Activated naive CD8-positive, alpha-beta T cell treated with anti-CD3 and anti-CD28 coated beads, Interleukin-2, amount 50 U/mL, for 24 hours (primary cell): ENCODE results near the gene SYNC.
"Not testable (repeated sequence)": the region's sequence is repeated elsewhere in the genome, so short reads cannot be mapped to it uniquely, and the experiment has no call there.

ENCODE experiments used
- ATAC-seq: fragments of 150-1000 bp; cut with Tn5 transposase; one replicate; pipeline ENCODE4 v1.10.0; 2021
- DNase-seq: peaks from one replicate; pipeline ENCODE4 v3.0.0; 2021
- H3K27ac Mint-ChIP-seq: one replicate; pipeline ENCODE4 v1.8.0; 2021; ENCODE audit warnings: mild to moderate bottlenecking, mixed read lengths
- H3K27me3 Mint-ChIP-seq: one replicate; pipeline ENCODE4 v1.8.0; 2021; ENCODE audit warnings: mixed read lengths
- H3K36me3 Mint-ChIP-seq: one replicate; pipeline ENCODE4 v1.8.0; 2021; ENCODE audit warnings: low read depth, mixed read lengths
- H3K4me1 Mint-ChIP-seq: one replicate; pipeline ENCODE4 v1.8.0; 2021; ENCODE audit warnings: mixed read lengths
- H3K4me3 Mint-ChIP-seq: one replicate; pipeline ENCODE4 v1.8.0; 2021; ENCODE audit warnings: mild to moderate bottlenecking, moderate library complexity, mixed read lengths
- H3K9me3 Mint-ChIP-seq: one replicate; pipeline ENCODE4 v1.8.0; 2021; ENCODE audit warnings: mixed read lengths

SYNC gene

DNA sequence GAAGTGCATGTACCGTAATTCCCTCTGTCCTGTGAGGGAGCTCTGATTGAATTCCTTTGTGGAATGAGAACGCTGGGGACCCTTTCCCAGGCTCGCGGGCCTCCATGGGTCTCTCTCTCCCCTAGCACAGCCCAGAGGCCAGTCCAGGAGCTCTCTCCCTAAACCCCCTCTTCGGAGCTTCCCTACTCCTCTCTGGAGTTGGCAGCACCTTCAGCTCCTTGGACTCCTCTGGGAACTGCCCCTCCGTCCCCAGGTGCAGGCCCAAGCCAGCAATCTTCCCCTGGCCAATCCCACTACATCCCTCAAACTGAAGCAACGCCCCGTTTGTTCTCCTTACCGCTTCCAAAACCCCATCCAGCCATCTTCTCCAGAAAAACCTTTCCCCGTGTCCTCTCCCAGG, 10.5 kb upstream of the SYNC start:
- Mint-ChIP-seq H3K4me1 (peaks cover 8% of the 10 kb centered on the region), H3K27me3 (peaks cover 4% of the 10 kb centered on the region), H3K4me3 (peak overlapping the region; percentile 1), H3K27ac (no peak overlapping the region), H3K9me3 (no peaks in the 10 kb centered on the region), H3K36me3 (no peaks in the 10 kb centered on the region)
- DNase-seq (no peak), ATAC-seq (no peak)

DNA sequence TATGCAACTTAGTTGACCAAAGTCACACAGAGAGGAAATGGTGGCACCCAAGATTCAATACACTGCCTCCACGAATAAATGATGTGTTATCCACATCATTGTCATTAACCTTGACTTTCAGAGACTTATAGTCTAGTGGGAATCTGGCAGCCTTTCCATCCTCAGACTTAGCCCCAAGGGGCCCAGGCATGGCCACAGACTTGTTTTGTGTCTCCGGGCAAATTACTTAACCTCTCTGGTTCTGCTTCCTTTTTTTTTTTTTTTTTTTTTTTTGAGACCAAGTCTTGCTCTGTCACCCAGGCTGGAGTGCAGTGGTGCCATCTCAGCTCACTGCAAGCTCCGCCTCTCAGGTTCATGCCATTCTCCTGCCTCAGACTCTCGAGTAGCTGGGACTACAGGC, 8.7 kb upstream of the SYNC start:
- DNase-seq, H3K27ac Mint-ChIP-seq, H3K4me1 Mint-ChIP-seq, H3K27me3 Mint-ChIP-seq, H3K9me3 Mint-ChIP-seq, H3K4me3 Mint-ChIP-seq, ATAC-seq, H3K36me3 Mint-ChIP-seq: not testable (repeated sequence)

DNA sequence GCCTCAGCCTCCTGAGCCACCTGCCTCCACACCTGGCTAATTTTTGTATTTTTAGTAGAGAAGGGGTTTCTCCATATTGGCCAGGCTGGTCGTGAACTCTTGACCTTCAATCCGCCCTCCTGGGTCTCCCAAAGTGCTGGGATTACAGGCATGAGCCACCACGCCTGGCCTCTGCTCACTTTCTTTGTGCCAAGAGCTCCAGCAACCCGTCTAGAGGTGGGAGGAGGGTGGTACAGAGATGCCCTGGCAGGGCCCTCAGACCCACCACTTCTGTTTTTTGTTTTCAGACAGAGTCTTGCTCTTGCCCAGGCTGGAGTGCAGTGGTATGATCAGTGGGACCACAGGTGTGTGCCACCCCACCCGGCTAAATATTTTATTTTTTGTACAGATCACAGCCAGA, 6.9 kb upstream of the SYNC start:
- H3K9me3 Mint-ChIP-seq, result no peaks in the 10 kb centered on the region
- DNase-seq (no peak), ATAC-seq (no peak)
- H3K4me1 Mint-ChIP-seq, result peaks cover 4% of the 10 kb centered on the region
- H3K36me3 Mint-ChIP-seq, result no peaks in the 10 kb centered on the region
- H3K4me3 Mint-ChIP-seq, result no peak overlapping the region
- peaks cover 8% of the 10 kb centered on the region for H3K27me3 Mint-ChIP-seq
- no peak overlapping the region for H3K27ac Mint-ChIP-seq

DNA sequence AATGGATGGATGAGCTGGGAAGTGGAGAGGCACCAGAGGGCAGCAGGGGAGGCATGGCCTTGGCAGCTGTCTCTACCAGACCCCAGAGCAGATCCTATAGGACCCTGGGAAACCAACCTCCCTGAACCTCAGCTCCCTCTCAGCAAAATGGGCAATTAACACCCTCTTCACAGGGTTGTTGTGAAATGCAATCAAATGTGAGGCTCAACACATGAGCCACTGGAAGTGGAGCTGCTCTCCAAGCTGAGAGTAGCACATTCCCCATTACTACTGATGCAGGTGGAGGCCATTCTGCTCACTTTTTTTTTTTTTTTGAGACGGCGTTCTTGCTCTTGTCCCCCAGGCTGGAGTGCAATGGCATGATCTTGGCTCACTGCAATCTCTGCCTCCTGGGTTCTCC, 6.5 kb upstream of the SYNC start:
- peaks cover 4% of the 10 kb centered on the region for H3K4me1 Mint-ChIP-seq
- H3K27me3 Mint-ChIP-seq, result peaks cover 12% of the 10 kb centered on the region
- DNase-seq (no peak), ATAC-seq (no peak)
- no peak overlapping the region for H3K27ac Mint-ChIP-seq
- no peaks in the 10 kb centered on the region for H3K36me3 Mint-ChIP-seq
- no peaks in the 10 kb centered on the region for H3K9me3 Mint-ChIP-seq
- H3K4me3 Mint-ChIP-seq, result no peak overlapping the region

DNA sequence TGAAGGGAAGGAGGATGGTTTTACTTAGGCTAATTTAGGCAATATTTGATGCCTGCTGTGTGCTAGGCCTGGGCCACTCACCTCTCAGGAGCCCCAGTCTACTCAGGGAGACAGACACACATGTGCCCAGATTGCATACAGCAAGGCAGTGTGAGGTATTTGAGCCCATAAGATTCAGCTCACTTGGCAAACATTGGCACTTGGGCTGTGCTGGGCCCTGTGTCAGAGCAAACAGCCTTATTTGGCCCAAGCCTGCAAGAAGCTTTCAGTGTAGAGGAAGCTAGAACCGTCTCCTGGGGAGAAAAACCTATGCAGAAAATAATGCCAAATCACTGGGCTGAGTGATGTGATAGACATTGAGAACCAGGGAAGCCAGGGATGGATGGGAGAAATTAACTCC, 3.9 kb upstream of the SYNC start:
- Mint-ChIP-seq H3K27me3 (peaks cover 28% of the 10 kb centered on the region), H3K27ac (no peak overlapping the region), H3K9me3 (no peaks in the 10 kb centered on the region), H3K4me3 (no peak overlapping the region), H3K36me3 (no peaks in the 10 kb centered on the region), H3K4me1 (peaks cover 11% of the 10 kb centered on the region)
- DNase-seq (no peak), ATAC-seq (no peak)

DNA sequence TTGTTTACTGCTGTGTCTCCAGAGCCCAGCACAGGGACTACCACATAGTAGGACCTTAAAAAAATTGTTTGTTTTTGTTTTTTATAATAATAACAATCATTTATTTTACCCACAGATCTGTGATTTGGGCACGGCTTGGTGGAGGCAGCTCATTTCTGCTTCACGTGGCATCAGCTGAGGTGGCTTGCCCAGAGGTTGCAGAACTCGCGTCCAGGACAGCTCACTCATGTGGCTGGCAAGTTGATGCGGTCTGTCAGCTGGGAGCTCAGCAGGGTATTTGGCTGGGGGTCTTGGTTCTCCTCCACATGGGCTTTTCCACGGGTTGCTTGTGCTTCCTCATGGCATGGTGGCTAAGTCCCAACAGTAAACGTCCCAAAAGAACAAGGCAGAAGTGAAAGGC, 2.9 kb upstream of the SYNC start:
- Mint-ChIP-seq H3K27ac (no peak overlapping the region), H3K4me1 (peaks cover 11% of the 10 kb centered on the region), H3K27me3 (peaks cover 31% of the 10 kb centered on the region), H3K36me3 (no peaks in the 10 kb centered on the region), H3K4me3 (no peak overlapping the region), H3K9me3 (no peaks in the 10 kb centered on the region)
- no peak for ATAC-seq
- DNase-seq, result no peak

DNA sequence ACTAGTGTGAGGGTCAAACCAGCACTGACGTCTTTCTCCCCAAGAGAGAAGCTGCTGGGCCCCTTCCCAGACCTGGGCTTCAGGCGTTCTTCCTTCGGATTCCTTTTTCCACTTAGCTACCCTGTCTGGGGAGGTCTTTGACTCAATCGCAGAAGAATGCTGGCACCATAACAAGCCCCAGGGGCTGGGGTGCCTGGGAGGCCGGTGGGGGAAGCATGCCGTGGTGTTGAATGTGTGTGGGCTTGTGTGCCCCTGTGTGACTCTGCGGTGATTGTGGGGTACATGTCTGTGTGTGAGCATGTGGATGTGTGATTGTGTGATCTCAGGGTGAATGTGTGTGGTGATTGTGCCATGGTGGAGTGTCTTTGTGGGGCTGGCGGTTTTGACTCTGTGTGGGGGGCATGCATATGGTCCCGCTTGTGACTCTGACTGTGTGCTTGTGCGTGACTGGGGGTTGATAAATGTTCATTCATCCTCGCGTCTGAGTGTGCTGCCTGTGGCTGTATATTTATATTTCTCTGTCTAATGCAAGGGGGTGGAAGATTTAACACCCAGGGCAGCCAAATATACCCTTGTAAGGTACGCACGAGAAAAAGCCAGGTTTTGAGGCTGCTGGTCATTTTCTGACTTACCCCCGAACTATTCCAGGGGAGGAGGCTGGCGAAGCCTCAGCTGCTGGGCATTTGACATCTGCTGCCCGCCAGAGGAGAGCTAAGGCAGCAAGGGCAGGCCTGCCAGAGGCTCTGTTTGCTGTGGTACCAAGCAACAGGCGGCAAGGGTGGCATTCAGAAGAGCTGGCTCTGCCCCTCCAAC, 1.1 kb upstream of the SYNC start:
- H3K36me3 Mint-ChIP-seq, result no peaks in the 10 kb centered on the region
- no peak for DNase-seq
- H3K4me1 Mint-ChIP-seq, result peaks cover 11% of the 10 kb centered on the region
- H3K27ac Mint-ChIP-seq, result no peak overlapping the region
- H3K9me3 Mint-ChIP-seq, result no peaks in the 10 kb centered on the region
- H3K27me3 Mint-ChIP-seq, result peaks cover 32% of the 10 kb centered on the region
- no peak for ATAC-seq
- peak overlapping the region; percentile 12 for H3K4me3 Mint-ChIP-seq

DNA sequence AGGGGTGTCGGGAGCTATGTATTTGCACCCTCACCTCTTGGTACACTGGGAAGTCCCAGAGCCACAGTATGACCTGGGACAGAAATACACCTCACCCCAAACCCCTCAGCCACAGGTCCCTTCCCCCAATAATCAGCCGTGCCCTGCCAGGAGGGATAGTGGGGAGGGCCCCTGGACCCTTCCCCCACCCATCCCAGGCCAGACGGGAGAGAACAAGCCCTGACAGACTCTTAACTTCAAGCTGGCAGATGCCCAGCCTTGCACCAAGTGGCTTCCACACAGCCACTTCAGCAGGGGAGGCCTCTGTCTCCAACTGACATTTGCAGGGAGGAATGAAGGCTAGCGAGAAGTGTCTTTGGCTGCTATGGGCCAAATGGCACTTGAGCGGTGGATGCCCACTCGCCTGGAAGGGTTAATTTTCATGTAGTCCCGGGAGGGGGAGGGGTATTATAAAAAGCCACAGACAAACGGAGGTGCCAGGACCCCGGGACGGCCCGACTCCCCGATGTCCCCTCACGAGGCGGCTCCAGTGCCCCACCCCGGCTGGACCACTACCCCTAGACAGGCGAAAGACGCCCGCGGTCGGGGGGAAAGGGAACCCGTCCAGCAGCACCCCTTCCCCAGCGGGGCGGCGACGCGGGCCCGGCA, 495 bp downstream of the SYNC start:
- Mint-ChIP-seq H3K27ac (no peak overlapping the region), H3K4me3 (peak overlapping the region; percentile 42), H3K36me3 (no peaks in the 10 kb centered on the region), H3K9me3 (no peaks in the 10 kb centered on the region), H3K27me3 (peaks cover 32% of the 10 kb centered on the region), H3K4me1 (peaks cover 11% of the 10 kb centered on the region)
- ATAC-seq, result no peak
- no peak for DNase-seq

DNA sequence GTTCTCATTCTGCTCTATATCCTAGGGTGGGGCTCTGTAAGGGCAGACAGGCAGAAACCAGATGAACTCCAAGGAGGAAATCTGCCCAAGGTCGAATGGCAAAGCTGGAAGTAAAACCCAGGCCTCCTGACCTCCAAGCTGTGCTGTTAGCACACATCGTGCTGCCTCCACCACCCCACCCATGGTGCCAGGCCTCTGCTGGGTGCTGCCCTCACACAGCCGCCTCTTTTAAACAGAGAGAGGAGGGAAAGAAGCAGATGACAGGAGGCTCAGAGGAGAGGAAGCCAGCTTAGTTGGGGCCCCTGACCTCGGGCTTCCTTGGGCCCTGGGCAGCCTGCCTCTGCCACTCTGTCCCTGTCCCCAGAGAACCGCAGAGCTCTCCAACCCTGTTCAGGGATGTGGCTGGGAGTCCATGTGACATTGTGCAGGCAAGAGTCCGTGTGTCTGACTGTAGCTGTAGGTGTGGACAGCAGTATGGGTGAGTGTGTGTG, 1.1 kb downstream of the SYNC start:
- Mint-ChIP-seq H3K4me3 (no peak overlapping the region), H3K9me3 (no peaks in the 10 kb centered on the region), H3K4me1 (peaks cover 11% of the 10 kb centered on the region), H3K27ac (no peak overlapping the region), H3K36me3 (no peaks in the 10 kb centered on the region), H3K27me3 (peaks cover 32% of the 10 kb centered on the region)
- ATAC-seq, result no peak
- no peak for DNase-seq

DNA sequence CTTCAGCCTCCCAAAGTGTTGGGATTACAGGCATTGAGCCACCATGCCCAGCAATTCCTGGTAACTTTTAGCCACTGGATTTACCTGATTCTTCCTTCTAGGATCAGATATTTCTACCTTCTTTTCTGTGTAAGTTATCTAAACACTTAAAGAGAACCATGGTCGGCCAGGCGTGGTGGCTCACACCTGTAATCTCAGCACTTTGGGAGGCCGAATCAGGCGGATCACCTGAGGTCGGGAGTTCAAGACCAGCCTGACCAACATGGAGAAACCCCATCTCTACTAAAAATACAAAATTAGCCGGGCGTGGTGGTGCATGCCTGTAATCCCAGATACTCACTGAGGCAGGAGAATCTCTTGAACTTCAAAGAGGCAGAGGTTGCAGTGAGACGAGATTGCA, 5.6 kb downstream of the SYNC start:
- not testable (repeated sequence) for DNase-seq, H3K4me1 Mint-ChIP-seq, H3K27ac Mint-ChIP-seq, ATAC-seq, H3K36me3 Mint-ChIP-seq, H3K9me3 Mint-ChIP-seq, H3K4me3 Mint-ChIP-seq
- H3K27me3 Mint-ChIP-seq, result peaks cover 12% of the 10 kb centered on the region

DNA sequence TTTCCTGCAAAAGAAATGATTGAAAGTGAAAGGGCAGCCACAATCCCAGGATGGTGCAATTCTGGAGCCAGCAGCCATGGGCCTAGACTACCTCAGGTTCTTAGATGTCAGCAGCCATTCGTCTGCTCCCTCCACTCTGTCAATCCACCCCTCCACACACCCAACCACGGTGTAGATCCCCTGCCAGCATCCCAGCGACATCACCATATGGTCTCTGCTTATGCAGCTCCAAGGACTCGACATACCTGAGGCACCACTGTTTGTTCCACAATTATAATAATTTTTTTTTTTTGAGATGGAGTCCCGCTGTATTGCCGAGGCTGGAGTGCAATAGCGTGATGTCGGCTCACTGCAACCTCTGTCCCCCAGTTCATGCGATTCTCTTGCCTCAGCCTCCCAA, 6.5 kb downstream of the SYNC start:
- DNase-seq (no peak), ATAC-seq (no peak)
- Mint-ChIP-seq H3K36me3 (no peaks in the 10 kb centered on the region), H3K4me1 (no peaks in the 10 kb centered on the region), H3K27ac (no peak overlapping the region), H3K27me3 (peaks cover 5% of the 10 kb centered on the region), H3K9me3 (no peaks in the 10 kb centered on the region), H3K4me3 (no peak overlapping the region)

DNA sequence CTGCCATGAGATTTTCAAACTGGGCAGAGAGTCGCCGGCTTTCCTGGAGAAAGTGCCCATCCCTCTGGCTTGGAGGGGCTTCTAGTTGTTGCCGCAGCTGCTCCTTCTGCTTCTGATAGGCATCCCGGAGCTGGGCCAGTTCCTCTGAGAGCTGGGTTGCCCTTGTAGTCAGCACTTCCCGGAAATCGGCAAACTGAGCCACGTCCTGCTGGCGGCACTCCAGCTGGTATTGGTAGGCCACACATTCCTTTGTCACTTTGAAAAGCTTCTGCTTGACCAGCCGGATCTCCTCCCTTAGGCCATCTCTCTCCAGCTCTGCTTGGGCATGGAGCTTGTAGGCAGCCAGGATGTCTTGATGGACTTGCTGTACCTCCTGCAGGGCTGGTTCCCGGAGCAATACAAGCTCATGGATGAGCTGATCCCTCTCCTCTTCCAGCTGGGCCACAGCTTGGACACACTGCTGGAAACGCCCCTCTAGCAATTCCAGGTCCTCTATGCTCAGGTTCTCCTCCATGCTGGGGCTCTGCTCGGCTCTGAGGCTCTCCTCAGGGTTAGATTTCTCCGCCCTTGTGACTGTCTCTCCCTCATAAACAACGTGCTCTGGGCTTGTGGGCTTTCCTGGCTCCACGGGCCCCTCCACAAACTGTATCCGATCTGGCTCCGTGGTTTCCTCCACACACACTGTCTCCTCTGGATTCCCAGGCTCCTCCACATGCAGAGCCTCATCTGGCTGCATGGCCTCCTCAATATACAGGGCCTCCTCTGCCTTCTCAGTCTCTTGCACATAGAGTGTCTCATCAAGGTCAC, 7.3 kb downstream of the SYNC start:
- Mint-ChIP-seq H3K27me3 (peaks cover 4% of the 10 kb centered on the region), H3K9me3 (no peaks in the 10 kb centered on the region), H3K4me3 (no peak overlapping the region), H3K36me3 (no peaks in the 10 kb centered on the region), H3K27ac (no peak overlapping the region), H3K4me1 (no peaks in the 10 kb centered on the region)
- DNase-seq (no peak), ATAC-seq (no peak)

DNA sequence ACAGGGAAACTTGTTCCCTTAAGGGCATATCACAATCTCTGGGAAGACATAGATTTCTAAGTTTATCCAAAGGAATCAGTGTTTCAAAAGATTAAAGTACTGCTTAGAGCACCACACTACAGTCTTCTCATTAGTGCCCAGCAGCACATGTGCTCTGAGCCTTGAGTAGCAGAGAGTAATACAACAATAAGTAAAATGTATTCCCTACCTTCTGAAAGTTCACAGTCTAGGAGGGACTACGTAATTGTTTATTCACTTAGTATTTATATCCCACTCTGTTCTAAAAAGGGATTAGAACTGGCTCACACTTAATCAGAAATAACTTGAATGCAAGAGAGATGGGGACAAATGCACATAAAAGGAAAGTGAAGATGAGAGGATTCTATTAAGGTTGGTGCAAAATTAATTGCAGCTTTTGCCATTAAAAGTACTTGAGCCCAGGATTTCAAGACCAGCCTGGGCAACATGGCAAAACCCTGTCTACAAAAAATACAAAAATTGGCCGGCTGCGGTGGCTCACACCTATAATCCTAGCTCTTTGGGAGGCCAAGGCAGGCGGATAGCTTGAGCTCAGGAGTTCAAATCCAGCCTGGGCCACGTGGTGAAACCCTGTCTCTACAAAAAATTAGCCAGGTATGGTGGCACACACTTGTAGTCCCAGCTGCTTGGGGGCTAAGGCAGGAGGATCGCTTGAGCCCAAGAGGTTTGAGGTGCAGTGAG, 9.0 kb downstream of the SYNC start:
- Mint-ChIP-seq H3K9me3 (no peaks in the 10 kb centered on the region), H3K27ac (no peak overlapping the region), H3K36me3 (no peaks in the 10 kb centered on the region), H3K4me1 (no peaks in the 10 kb centered on the region), H3K27me3 (no peaks in the 10 kb centered on the region), H3K4me3 (no peak overlapping the region)
- ATAC-seq, result no peak
- DNase-seq, result no peak

DNA sequence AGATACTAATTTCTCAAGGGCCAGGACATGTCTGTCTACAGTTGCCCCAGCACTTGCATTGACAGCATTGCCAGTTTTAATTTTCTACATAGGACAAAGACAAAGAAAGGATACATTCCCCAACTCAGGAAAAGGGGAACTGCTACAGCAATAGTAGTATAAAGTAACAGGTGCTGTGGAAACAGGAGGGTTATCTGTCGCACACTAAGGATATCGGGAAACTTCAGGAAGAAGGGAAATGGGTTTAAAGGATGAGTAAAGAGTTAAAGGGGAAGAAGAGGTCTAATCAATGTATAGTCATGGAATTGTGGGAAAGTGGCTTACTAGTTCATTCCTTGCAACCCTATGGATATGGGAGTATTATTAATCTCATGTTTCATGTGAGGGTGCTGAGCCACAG, 16.2 kb downstream of the SYNC start:
- Mint-ChIP-seq H3K4me3 (no peak overlapping the region), H3K4me1 (peaks cover 12% of the 10 kb centered on the region), H3K36me3 (peaks cover 34% of the 10 kb centered on the region), H3K9me3 (no peaks in the 10 kb centered on the region), H3K27ac (no peak overlapping the region), H3K27me3 (no peaks in the 10 kb centered on the region)
- no peak for ATAC-seq
- no peak for DNase-seq
